GM12872 (cell line): Measurements from ENCODE around the gene PTPN4.

Experiments
- CTCF ChIP-seq: IDR thresholded peaks from 3 replicates; pipeline ENCODE4 v1.5.1; 2011; ENCODE audit warnings: low read depth, mild to moderate bottlenecking, low read length, moderate library complexity; ENCODE audit not compliant: insufficient read depth

PTPN4 gene

GRCh38 chr2:119950966-119951365 is 191.2 kb downstream of the PTPN4 start:
- no peak for TF ChIP-seq CTCF

GRCh38 chr2:119958670-119959268 is 199.0 kb downstream of the PTPN4 start:
- no peak for TF ChIP-seq CTCF

- TF ChIP-seq CTCF, result no peak
These were observed 201.1 kb downstream of the PTPN4 start for GRCh38 chr2:119960821-119961220.

- no peak for TF ChIP-seq CTCF
These were observed 222.2 kb downstream of the PTPN4 start for GRCh38 chr2:119981896-119982295.

- no peak for TF ChIP-seq CTCF
These were observed 222.8 kb downstream of the PTPN4 start for GRCh38 chr2:119982506-119982905.

GRCh38 chr2:119983108-119983507 is 223.4 kb downstream of the PTPN4 start:
- no peak for TF ChIP-seq CTCF

- no peak for TF ChIP-seq CTCF
These were observed 236.4 kb downstream of the PTPN4 start for GRCh38 chr2:119996148-119996547.

- TF ChIP-seq CTCF, result no peak
These were observed 241.7 kb downstream of the PTPN4 start for GRCh38 chr2:120001471-120001870.
